Osteocyte (in vitro differentiated cells): ENCODE data around the gene PTPN11. TPM values are rescaled to one million over a fixed set of nuclear protein-coding genes. Genes with fewer than 3 reads are reported as not detected.

Experiments used
- DNase-seq: peaks from one replicate; pipeline ENCODE4 v3.0.0; 2021; ENCODE audit warnings: mixed read lengths; ENCODE audit not compliant: unreplicated experiment; ENCODE audit errors: extremely low spot score
- H3K27ac Mint-ChIP-seq: one replicate; pipeline ENCODE4 v1.8.0; 2021; ENCODE audit warnings: mild to moderate bottlenecking, mixed read lengths; ENCODE audit not compliant: unreplicated experiment
- H3K27me3 Mint-ChIP-seq: one replicate; pipeline ENCODE4 v1.8.0; 2021; ENCODE audit warnings: mixed read lengths; ENCODE audit not compliant: unreplicated experiment
- H3K36me3 Mint-ChIP-seq: one replicate; pipeline ENCODE4 v1.8.0; 2021; ENCODE audit warnings: mixed read lengths; ENCODE audit not compliant: unreplicated experiment
- H3K4me1 Mint-ChIP-seq: one replicate; pipeline ENCODE4 v1.8.0; 2021; ENCODE audit warnings: mixed read lengths; ENCODE audit not compliant: unreplicated experiment
- H3K4me3 Mint-ChIP-seq: one replicate; pipeline ENCODE4 v1.8.0; 2021; ENCODE audit warnings: mild to moderate bottlenecking, moderate library complexity, mixed read lengths; ENCODE audit not compliant: unreplicated experiment
- H3K9me3 Mint-ChIP-seq: one replicate; pipeline ENCODE4 v1.8.0; 2021; ENCODE audit warnings: mixed read lengths; ENCODE audit not compliant: unreplicated experiment
- CTCF ChIP-seq: fragments of 200-600 bp; sonication (generic); IDR thresholded peaks from 2 replicates; pipeline ENCODE4 v1.5.0; 2021; ENCODE audit warnings: antibody characterized with exemption, mild to moderate bottlenecking, moderate library complexity
- total RNA-seq: library from RNA; stranded (reverse); gene quantifications from 2 replicates; pipeline ENCODE4 v1.2.1, GENCODE V29; 2021

PTPN11 gene
- total RNA-seq, 1 donor from 2014 or later: 102 TPM

DNA sequence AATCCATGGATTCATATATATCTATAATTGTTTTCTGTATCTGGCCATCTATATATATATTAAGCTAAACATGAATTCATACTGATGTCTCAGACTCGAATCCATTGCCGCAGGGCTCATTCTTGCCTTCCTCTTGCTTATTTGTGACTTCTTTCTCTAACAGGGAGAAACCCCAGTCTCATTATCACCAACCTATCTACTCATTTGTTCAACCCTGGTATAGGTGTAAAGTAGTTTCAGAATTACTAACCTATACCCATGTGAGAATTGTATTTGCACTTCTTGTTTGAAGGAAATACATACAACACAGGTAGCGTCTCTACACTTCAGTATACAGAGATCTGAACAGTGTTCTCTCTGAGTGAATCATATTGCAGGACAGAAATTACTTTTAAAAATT is 77.7 kb downstream of the PTPN11 start:
- no peaks in the 10 kb centered on the region for H3K27me3 Mint-ChIP-seq
- TF ChIP-seq CTCF: no peak
- DNase-seq: no peak
- no peak overlapping the region for H3K27ac Mint-ChIP-seq
- H3K4me1 Mint-ChIP-seq: no peaks in the 10 kb centered on the region
- H3K4me3 Mint-ChIP-seq: no peak overlapping the region
- peaks cover 41% of the 10 kb centered on the region for H3K36me3 Mint-ChIP-seq
- no peaks in the 10 kb centered on the region for H3K9me3 Mint-ChIP-seq

DNA sequence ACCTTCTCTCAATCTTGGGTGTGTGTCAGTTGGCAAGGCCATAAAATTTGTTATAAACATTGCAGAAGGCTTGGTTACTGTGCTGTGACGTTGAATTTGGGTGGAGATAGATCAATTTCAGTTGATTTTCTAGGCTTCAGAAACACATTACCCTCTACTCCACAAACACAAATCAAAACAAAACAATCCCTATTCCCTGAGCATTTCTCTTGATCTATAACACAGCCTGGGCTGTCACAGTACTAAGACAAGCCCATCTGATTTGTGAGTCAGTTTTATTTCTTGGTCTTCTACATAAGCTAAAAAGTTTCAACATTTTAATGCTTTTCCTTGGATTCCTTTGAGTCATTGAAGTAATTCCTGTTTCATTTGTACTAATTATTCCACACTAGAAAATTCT is 79.8 kb downstream of the PTPN11 start:
- no peak for DNase-seq
- H3K9me3 Mint-ChIP-seq: no peaks in the 10 kb centered on the region
- no peak for TF ChIP-seq CTCF
- no peaks in the 10 kb centered on the region for H3K27me3 Mint-ChIP-seq
- no peak overlapping the region for H3K4me3 Mint-ChIP-seq
- peaks cover 41% of the 10 kb centered on the region for H3K36me3 Mint-ChIP-seq
- H3K4me1 Mint-ChIP-seq: no peaks in the 10 kb centered on the region
- no peak overlapping the region for H3K27ac Mint-ChIP-seq

GRCh38 chr12:112503512-112503911 is 84.8 kb downstream of the PTPN11 start:
- no peak for TF ChIP-seq CTCF
- Mint-ChIP-seq H3K4me3 (no peak overlapping the region), H3K27ac (no peak overlapping the region), H3K4me1 (no peaks in the 10 kb centered on the region), H3K27me3 (no peaks in the 10 kb centered on the region), H3K9me3 (no peaks in the 10 kb centered on the region), H3K36me3 (peaks cover 54% of the 10 kb centered on the region)
- no peak for DNase-seq

- no peak overlapping the region for H3K4me3 Mint-ChIP-seq
- DNase-seq: no peak
- H3K27ac Mint-ChIP-seq: no peak overlapping the region
- H3K9me3 Mint-ChIP-seq: no peaks in the 10 kb centered on the region
- no peak for TF ChIP-seq CTCF
- peaks cover 62% of the 10 kb centered on the region for H3K36me3 Mint-ChIP-seq
- H3K4me1 Mint-ChIP-seq: no peaks in the 10 kb centered on the region
- no peaks in the 10 kb centered on the region for H3K27me3 Mint-ChIP-seq
Observed at GRCh38 chr12:112506513-112507166, 87.9 kb downstream of the PTPN11 start.

GRCh38 chr12:112513471-112513870 is 94.7 kb downstream of the PTPN11 start:
- Mint-ChIP-seq H3K4me1 (no peaks in the 10 kb centered on the region), H3K27me3 (no peaks in the 10 kb centered on the region), H3K36me3 (peaks cover 10% of the 10 kb centered on the region), H3K4me3 (no peak overlapping the region), H3K27ac (no peak overlapping the region), H3K9me3 (no peaks in the 10 kb centered on the region)
- DNase-seq: no peak
- TF ChIP-seq CTCF: no peak
